Iris pigment epithelial cell (primary cell): ENCODE data around the gene GFRA3.
"Not testable (repeated sequence)": the region's sequence is repeated elsewhere in the genome, so short reads cannot be mapped to it uniquely, and the experiment has no call there.

Experiments used
- DNase-seq: peaks from one replicate; pipeline ENCODE4 v3.0.0-alpha.2; 2011; ENCODE audit warnings: low read depth

The GFRA3 gene, protein sequence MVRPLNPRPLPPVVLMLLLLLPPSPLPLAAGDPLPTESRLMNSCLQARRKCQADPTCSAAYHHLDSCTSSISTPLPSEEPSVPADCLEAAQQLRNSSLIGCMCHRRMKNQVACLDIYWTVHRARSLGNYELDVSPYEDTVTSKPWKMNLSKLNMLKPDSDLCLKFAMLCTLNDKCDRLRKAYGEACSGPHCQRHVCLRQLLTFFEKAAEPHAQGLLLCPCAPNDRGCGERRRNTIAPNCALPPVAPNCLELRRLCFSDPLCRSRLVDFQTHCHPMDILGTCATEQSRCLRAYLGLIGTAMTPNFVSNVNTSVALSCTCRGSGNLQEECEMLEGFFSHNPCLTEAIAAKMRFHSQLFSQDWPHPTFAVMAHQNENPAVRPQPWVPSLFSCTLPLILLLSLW

DNA sequence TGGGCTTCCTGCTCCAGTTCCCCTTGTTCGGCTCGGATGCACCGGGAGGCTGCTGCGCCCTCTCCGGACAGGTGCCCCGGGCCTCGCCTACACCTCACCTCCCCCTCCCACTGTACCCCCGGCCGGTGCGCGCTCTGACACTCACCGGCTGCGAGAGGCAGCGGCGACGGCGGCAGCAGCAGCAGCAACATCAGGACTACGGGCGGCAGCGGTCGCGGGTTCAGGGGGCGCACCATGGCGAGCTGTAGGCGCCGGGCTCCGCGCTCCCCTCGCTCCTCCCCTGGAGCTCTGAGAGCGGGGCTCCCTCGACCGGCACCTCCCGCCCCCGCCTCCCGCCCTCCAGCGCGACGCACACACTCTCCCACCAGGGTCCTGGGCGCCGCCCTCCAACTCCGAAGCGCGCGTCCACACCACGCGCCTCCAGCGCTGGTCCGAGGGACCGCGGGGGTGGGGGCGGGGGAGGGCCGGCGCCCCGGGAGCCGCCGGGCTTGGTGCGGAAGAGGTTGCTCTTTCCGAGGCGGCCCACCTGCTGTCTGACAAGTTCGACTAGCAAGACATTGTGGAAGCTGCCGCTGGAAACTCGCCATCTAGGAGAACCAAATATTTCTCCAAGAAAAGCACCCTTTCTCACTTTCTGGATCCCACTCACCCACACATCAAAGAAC lies at the start of gene GFRA3:
TSS of gene GFRA3 (minus strand) at position 433 of the 665 bp plus-strand sequence. CDS start at position 236, 197 bp downstream.
- peak; percentile 9 for DNase-seq

GRCh38 chr5:138318211-138318610 lies 43.8 kb upstream of the GFRA3 start:
- peak; percentile 15 for DNase-seq

GRCh38 chr5:138316355-138316754 lies 41.9 kb upstream of the GFRA3 start:
- no peak for DNase-seq

DNA sequence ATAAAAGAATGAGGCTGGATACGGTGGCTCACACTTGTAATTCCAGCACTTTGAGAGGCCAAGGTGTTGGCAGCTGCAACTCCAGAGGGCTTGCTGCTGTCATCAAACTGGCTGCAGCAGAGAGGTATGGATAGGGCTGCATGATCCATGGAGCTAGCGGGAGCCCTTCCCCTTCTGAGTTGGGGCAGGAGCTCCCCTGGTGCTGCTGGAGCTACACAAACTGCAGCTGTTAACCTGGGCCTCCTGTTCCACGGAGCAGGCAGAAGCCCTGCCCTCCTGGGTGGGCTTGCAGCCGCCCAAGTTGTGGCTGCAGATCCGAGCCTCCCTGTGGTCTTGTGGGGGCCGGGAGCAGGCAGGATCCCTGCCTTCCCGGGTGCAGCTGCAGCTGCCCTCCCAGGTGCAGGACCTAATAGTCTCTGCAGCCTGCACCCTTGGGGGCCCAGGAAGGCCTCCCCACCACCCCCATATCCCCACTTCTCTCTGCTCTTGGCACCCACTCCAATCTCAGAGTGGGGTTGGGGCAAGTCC lies 41.4 kb upstream of the GFRA3 start:
- no peak for DNase-seq

DNA sequence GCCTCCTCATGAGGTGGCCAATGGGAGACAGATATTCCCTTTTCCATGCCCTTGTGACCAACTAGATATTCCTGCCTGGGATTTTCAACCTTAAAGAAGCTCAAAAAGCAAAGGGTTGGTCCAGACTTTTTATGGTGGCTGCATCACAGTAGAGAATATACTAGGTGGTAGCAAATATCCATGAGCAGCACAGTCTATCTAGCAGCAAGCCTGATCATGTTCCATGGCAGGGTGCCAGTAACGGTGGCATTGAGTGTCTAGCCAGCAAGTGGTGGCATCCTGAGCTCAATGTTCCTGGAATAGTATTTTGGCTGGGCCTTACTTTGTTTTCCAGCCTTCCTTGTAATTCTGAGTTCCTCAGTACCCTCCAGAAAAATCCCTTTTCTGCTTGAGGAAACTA lies 31.4 kb upstream of the GFRA3 start:
- no peak for DNase-seq

DNA sequence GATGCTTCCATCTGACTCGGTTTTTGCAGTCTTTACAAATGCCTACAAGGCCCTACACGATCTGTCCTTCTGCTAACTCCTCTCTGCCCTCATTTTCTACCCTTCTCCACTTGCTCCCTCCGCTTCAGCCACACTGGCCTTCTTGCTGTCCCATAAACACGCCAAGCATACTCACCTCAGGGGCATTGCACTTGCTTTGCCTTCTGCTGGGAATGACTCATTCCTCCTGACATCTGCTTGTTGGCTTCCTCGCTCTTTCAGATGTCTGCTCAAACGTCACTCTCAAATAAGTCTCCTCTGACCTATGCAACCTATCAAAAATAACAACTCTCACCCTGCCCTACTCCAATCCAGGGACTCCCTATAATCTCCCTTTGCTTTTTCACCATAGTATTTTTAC lies 29.0 kb upstream of the GFRA3 start:
- peak; percentile 83 for DNase-seq

DNA sequence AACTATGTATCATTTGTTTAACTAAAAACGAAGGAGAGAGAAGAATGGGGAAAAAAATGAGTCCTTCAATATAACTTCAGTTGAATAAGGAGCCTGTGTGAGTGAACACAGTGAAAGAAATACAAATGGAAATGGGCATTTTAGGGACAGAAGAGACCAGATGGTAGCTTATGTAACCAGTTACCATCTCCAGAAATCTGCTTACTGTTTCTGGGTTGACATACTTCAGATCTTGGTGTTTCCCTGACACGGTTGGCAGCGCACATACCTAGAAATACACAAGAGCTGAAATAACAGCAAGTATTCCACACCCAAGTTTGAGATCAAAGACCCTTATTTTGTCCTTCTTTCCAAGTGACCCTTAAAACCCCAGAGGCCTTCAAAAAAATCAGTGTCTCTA lies 14.9 kb upstream of the GFRA3 start:
- DNase-seq: no peak

GRCh38 chr5:138287246-138287645 lies 12.8 kb upstream of the GFRA3 start:
- DNase-seq: no peak

GRCh38 chr5:138282920-138283742 lies 8.7 kb upstream of the GFRA3 start:
- peak; percentile 74 for DNase-seq

- DNase-seq: no peak
Observed at GRCh38 chr5:138280915-138281314, 6.5 kb upstream of the GFRA3 start.

DNA sequence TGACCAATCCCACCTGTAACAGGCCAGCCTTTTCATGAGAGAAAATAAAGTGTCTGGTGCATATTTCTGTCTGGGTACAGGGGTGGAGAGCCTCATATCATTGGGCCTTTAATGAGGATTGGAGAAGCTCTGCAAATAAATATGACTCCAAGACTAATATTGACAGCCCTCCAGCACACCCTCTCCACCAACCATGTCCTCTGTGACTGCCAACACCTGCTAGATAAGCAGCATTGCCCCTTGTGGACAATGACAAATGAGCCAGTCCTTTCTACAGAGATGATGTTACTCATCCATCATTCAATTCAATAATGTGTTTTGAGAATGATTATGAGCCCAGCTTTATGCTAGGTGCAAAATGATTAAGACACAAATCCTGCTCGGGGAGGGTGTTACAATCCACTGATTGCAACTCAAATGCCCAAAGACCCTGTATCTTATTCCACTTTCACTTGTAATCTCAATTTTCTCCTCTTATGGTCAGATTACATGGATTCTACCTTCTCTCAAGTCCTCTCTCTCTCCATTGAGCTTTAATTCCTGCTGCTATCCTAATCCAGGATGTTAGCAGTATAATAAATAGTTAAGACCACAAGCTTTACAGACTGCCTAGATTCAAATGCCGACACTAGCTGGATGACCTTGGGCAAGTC lies 2.1 kb upstream of the GFRA3 start:
- no peak for DNase-seq

GRCh38 chr5:138275895-138276294 lies 1.5 kb upstream of the GFRA3 start:
- DNase-seq: no peak

DNA sequence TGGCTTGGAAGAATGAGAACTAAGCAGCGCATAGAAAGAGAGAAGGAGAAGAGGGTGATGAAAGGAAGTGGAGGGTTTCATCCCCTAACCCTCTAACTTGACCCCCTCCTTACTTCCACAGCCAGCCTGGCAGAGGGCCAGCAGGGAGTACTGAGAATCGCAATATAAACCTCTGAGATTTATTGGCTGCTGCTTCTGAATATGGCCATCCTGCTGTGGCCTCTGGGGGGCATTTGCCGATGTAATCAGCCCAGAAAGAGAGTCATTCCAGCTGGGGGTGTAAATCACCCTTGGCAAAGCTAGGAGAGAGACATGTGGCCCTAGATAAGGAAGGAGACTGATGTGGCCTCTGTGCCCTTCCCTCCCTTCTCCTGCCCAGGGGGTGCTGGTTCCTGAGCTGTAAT lies 960 bp upstream of the GFRA3 start:
- DNase-seq: no peak

DNA sequence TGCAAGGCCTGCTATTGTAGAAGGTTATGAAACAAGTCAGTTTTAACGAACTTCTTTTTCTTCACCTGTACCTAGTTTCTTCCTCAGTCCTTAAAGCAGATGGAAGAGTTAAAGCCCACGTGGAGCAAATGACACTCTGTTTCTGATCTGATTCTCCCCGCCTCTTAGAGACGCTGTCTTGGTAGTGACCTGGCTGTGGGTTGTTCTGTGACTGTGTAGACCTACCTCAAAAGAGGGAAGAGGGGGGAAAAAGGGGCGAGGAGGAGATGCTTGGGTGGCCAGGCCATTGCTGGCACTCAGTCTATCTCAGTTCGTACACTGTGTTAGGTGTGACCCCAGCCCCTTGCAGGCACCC lies 610 bp downstream of the GFRA3 start:
- DNase-seq: no peak

GRCh38 chr5:138272681-138273080 lies 1.7 kb downstream of the GFRA3 start:
- no peak for DNase-seq

- DNase-seq: no peak
Observed at GRCh38 chr5:138271281-138271680, 3.1 kb downstream of the GFRA3 start.

GRCh38 chr5:138264183-138264582 lies 10.2 kb downstream of the GFRA3 start:
- no peak for DNase-seq

- no peak for DNase-seq
Observed at GRCh38 chr5:138263581-138263980, 10.8 kb downstream of the GFRA3 start.

GRCh38 chr5:138258704-138259292 lies 15.6 kb downstream of the GFRA3 start:
- no peak for DNase-seq

- DNase-seq: no peak
Observed at GRCh38 chr5:138257583-138257982, 16.8 kb downstream of the GFRA3 start.

DNA sequence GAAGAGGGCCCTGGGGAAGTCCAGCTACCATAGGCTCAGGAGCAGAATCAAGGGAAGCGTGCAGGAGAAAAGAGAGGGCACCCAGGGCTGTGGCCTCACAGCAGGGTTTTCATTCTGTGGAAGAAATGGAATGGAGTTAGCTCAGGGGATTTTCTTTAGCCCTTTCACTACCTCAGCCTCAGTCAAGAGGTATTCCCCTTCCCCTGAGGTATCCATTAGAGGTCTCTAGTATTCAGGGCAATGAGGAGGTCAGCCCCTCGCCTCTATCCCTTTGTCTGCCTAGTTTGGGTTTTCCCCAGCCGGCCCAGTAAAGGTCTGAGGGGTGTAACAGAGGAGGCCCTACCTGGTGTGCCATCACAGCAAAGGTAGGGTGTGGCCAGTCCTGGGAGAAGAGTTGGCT lies 21.5 kb downstream of the GFRA3 start:
- no peak for DNase-seq

DNA sequence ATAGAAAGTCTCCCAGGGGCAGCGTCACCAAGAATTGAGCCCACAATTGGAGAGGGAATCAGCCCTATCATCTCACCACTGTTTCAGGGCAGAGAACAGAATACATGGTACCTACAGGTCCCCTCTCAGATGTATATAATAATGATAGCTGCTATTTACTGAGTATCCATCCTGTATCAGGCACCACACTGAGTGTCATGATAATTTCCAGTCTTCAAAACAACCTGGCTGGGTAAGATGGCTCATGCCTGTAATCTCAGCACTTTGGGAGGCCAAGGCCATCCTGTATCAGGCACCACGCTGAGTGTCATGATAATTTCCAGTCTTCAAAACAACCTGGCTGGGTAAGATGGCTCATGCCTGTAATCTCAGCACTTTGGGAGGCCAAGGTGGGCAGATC lies 26.6 kb downstream of the GFRA3 start:
- not testable (repeated sequence) for DNase-seq
